Panc1 (cell line): Measurements from ENCODE around the gene CORIN.

Source experiments
- CTCF ChIP-seq: fragments of 450-650 bp; IDR thresholded peaks from 2 replicates; pipeline ENCODE4 v1.5.1; 2017; ENCODE audit warnings: mild to moderate bottlenecking
- POLR2AphosphoS5 ChIP-seq: IDR thresholded peaks from 2 replicates; pipeline ENCODE4 v1.6.1; 2012; ENCODE audit warnings: mild to moderate bottlenecking, low read depth, low read length, moderate library complexity
- TCF7L2 ChIP-seq: IDR thresholded peaks from 2 replicates; pipeline ENCODE4 v1.6.1; 2011; ENCODE audit warnings: mild to moderate bottlenecking, low read depth, low read length, inconsistent platforms

GRCh38 chr4:47790105-47790504 lies 47.8 kb downstream of the CORIN start:
- TF ChIP-seq TCF7L2 (no peak), CTCF (no peak), POLR2AphosphoS5 (no peak)
